Stimulated activated CD8-positive, alpha-beta memory T cell treated with anti-CD3 and anti-CD28 coated beads, Interleukin-4, amount 100 ng/mL, for 24 hours (primary cell): Measurements from ENCODE around the gene RBPJL.
A peak's percentile ranks its signal among the peaks of the same experiment; 100 is the strongest.
"Not testable (repeated sequence)": the region's sequence is repeated elsewhere in the genome, so short reads cannot be mapped to it uniquely, and the experiment has no call there.

Experiments used
- DNase-seq: peaks from one replicate; pipeline ENCODE4 v3.0.0-alpha.2; 2020; ENCODE audit warnings: low read depth

Gene RBPJL

GRCh38 chr20:45342855-45343531 is 36.4 kb downstream of the RBPJL start:
- no peak for DNase-seq

DNA sequence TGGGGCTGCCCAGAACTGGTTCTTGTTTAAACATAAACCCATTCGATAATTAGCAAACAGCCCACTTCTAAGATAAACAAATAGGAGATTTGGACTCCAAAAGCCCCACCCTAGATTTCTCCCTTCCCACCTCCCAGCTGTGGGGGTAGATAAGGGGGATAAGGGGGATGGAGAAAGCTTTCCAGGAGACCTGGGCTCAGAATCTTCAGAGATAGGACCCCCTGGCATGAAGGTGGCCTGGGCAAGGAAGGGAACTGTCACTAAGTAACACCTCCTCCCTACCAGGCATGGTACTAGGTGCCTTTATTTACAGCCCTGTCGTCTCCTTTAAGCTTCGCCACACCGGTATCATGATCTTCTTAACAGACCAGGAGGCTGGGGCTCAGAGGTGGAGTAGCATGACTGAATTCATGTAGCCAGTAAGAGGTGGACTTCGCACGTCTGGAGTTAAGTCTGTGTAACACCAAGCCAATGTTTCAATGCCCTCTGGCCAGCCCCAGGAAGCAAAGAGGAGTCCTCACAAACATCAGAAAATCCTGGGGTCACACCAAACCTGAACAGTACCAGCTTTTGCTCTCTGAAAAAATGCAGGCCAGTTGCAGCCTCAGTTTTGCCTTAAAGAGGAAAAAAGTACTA is 37.0 kb downstream of the RBPJL start:
- no peak for DNase-seq

GRCh38 chr20:45344168-45344860 is 37.7 kb downstream of the RBPJL start:
- no peak for DNase-seq

DNA sequence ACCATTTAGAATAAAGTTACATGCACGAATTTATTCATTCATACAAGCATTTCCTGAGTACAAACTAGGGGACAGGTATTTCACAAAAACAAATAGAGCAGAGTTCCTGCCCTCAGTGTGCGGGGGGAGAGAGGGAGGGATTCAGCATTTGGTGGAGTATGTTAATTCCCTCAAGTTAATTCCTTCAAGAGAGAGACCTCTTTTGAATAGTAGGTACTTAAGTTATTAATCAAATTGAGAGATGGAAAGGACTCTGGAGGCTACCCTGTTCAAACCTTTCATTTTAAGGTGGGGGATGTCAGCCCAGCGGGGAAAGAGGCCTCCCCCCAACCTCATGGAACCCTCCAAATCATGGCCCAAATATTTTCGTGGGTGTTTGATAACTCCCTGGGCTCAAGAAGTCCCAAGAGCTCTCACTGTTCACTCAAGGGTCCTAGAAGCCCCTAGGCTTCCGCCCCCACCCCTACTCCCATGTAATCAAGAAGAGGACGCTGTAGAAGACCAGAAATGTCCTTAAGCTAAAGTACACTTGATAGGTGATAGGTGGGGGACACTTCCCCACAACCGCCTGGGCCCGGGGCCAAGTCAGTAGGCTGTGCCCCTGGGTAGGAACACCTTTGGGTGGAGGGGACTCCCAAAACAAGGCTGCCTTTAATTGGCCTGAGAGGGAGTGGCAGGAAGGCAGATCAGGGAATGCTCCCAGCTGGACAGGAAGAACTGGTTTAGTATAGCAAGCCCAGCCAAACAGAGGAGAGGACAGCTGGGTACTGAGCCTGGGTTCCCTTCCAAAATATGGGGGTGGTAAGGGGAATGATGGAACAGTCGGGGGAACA is 38.7 kb downstream of the RBPJL start:
- no peak for DNase-seq

DNA sequence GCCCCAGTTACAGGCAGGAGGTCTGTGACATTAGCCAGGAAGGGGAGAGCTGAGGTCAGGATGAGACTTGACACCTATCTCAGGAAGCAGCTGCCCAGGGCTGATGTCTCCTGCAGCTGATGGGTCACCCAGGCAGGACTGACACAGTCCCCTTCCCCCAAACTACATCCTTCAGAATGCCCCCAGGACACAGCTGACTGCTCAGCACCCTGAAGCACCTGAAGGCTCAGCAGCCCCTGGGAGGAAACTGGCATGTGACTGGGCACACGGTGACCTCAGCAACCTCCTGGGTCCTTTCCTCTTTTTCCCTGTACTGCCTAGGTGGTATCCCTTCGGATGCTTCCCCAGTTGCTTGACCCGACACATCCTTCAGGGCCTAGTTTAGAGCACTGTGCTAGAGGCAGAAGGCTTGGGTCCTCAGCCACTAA is 39.7 kb downstream of the RBPJL start:
- no peak for DNase-seq

GRCh38 chr20:45346851-45347250 is 40.2 kb downstream of the RBPJL start:
- DNase-seq: no peak

GRCh38 chr20:45347297-45347935 is 40.8 kb downstream of the RBPJL start:
- no peak for DNase-seq

- peak; percentile 45 for DNase-seq
Observed at GRCh38 chr20:45347936-45348778, 41.5 kb downstream of the RBPJL start, which contains the start of gene SDC4. SDC4 (minus strand) TSS chr20:45348424; CDS start chr20:45348384, 40 bp downstream.

DNA sequence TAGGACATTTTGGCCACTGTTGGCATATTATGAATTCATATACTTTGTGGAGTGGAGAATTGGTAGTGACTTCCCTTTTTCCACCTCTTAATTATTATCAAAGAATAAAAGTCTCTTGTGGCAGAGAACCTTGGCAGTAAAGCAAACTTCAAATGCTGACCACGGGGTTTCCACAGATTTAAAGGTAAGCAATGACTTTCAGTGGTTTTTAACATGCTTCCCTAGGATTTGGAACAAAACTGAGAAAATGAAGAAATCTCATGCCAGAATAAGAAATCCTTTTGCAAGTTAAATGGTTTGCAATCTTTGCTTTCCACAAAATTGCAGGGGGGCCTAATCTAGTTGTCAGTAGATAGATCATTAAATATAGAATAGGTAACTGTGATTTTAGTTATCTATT is 43.6 kb downstream of the RBPJL start:
- DNase-seq: no peak

GRCh38 chr20:45350795-45351194 is 44.2 kb downstream of the RBPJL start:
- DNase-seq: not testable (repeated sequence)

DNA sequence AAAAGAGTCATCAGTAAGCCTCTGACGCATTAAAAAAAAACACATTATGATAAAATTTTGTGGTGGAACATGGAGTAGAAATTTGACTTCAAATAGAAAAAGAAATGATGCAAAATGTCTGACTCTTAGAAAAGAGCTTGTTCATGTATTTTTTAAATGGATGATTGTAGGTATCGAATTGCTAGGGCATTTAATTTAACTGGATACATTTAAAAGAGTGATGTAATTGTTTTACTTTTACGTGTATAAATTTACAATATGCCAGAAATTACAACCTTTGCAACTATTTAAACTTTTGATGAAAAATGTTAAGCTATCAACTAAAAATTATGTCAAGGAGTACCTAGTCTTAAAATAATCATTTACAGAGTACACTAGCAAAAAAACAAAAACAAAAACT is 46.1 kb downstream of the RBPJL start:
- DNase-seq: no peak

GRCh38 chr20:45353746-45354145 is 47.1 kb downstream of the RBPJL start:
- DNase-seq: no peak

DNA sequence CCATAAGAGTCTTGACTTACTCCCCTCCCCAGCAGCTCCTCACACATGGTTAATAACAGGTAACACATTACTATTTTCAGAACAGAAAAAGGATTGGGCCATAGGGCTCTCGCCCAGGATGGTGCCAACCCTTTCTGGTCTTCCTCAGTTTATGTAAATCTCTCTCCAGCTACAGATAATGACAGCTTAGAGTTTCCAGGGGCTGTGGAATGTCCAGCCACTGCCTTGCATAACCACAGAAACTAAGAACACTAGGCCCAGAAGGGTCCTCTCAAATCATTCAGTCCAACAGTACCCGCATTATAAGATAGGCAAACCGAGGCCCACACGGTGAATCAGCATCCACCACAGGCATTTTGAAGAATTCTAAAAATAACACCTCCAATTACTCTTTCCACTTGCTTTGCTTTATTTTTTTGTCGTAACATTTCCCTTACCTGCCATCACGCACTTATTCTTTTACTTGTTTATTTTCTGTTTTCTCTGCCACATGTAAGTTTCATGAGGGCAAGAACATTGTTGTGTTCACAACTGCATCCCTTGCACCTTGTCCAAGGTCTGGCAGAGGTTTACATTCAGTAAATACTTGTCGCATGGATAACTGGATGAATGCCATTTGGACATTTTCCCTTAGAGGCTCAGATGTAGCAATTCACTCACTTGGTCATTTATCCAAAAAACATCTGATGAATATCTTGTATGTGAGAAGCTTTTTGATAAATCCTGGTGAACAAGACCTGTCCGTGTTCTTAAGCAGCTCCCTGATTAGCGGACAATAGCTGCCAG is 48.0 kb downstream of the RBPJL start:
- DNase-seq: no peak

- DNase-seq: no peak
Observed at GRCh38 chr20:45355209-45356084, 48.8 kb downstream of the RBPJL start.

DNA sequence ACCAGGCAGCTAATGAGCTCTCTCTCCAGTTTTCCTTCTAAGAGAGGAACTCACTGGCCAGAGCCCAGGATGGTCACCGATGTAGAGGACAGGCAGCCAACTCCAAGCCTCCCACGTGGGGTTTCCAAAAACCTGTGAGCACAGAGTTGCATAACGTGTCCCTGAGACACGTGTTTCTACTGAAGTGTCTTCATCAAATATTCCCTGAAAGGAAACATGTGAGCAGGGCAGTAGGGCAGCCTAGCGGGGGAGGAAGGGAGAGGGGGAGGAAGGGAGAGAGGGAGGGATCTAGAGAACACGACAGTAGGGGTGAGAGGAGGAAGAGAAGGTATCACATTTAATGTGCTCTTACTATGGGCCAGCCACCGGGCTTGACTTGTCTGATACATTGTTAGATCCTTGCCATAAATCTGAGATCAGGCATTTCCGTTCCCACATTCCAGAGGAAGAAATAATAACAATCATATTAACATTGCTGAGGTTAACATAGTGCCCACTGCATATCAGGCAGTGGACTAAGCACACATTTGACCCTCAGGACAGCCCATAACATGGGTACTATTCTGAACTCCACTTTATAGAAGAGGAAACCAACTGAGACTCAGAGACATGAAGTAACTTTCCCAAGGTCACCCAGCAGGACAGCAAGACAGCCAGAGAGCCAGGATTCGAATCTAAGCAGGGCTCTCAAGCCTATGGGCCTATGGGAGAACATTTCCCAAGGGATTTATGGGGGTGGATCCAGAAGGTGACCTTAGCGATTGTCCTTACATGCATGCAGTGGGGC is 51.8 kb downstream of the RBPJL start:
- DNase-seq: no peak

DNA sequence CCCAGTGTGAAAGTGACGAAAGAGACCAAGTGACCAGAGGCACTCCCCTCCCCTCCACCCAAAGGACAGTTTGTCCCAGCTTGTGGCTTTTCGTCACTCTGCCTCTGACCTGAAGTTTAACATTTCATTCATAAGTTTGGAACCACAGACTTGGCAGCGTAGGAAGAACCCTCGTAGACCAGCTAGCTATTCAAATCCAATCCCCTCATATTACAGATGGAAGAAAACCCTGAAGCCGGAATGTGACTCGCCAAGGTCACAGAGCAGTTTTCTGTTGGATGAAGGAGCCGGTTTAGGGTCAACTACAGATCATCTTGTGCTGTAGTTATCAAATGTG is 52.4 kb downstream of the RBPJL start:
- no peak for DNase-seq

DNA sequence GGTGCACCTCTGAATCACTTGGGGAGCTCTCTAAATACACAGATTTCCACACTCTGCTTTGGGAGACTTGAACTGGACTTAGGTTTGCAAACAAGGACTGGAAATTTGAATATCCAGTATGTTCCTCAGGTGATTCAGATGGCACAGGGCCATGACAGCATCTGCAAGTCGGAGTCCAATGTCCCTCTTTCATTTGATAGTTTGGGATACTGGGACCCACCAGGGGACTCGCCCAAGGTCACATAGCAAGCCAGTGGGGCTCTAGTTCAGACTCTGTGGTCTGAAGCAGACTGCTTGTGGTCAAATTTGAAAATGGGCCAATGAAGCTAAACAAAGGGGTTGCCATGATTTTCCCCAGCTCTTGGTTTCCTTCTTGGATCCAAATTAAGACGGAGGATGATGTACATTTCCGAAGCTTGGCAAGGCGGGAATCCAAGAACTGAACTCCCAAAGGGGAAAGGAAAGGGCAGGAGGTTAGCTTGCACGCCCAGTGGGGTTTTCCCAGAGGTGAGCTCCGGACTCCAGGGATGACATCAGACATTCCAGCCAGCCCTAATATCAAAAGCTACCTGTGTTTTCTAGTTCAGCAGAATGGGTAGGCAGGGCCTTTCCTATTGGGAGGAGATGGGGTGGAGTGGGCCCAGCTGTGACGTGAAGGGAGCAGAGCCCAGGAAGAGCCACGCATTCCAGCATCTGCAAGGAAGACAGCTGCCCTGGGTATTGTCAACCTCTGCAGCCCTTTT is 52.9 kb downstream of the RBPJL start:
- DNase-seq: no peak

GRCh38 chr20:45361793-45362192 is 55.2 kb downstream of the RBPJL start:
- no peak for DNase-seq
